Mucosa of descending colon (tissue), 3 donors: Measurements from ENCODE around the gene FTH1. TPM values are rescaled to one million over a fixed set of nuclear protein-coding genes. Genes with fewer than 3 reads are reported as not detected.

Experiments
- ATAC-seq: fragments of 200-7000 bp; cut with Tn5 transposase; one replicate; pipeline ENCODE4 v1.9.1; 2020; ENCODE audit warnings: mild to moderate bottlenecking, moderate library complexity
- DNase-seq, 3 donors: peaks; one replicate each; pipeline ENCODE4 v3.0.0-alpha.2; 2020
- H3K36me3 ChIP-seq: fragments of 200-600 bp; one replicate; pipeline ENCODE4 v1.8.0; 2021; ENCODE audit warnings: low read depth, mild to moderate bottlenecking
- H3K4me1 ChIP-seq: fragments of 200-600 bp; one replicate; pipeline ENCODE4 v1.8.0; 2021; ENCODE audit warnings: low read depth, mild to moderate bottlenecking
- H3K4me3 ChIP-seq: fragments of 200-600 bp; one replicate; pipeline ENCODE4 v1.8.0; 2021; ENCODE audit warnings: mild to moderate bottlenecking
- H3K9me3 ChIP-seq: fragments of 200-600 bp; one replicate; pipeline ENCODE4 v1.8.0; 2021; ENCODE audit warnings: mild to moderate bottlenecking
- intact Hi-C, 2 donors: fragments of 100-400 bp; cut with DNase I in 1 of 2; cut with micrococcal nuclease in 1 of 2; formaldehyde crosslinking; loops; one replicate each; pipeline versions ENCODE4 v1.11.0 to v1.11.1; 2022; cut with DNase I, micrococcal nuclease
- long read RNA-seq, 2 donors: library from polyadenylated mRNA; unstranded; transcript quantifications; one replicate each; pipeline ENCODE4 v2.0.0, GENCODE V29; 2019 to 2021
- total RNA-seq, 3 donors: library from RNA; stranded (reverse); fragmentation: NEBNext Ultra II Directional in 2 of 3; extraction: Animal tissue kit (Norgen Biotek cat#: 25700) in 2 of 3; gene quantifications; one replicate each; pipeline versions ENCODE4 v1.2.1 to v1.2.4, GENCODE V29; 2021 to 2023
- TF ChIP-seq, protein P1 (sequence below): fragments of 200-600 bp; IDR thresholded peaks from one replicate; pipeline ENCODE4 v1.8.0; 2022; ENCODE audit warnings: antibody characterized with exemption, mild to moderate bottlenecking
- donor health status: DM: no; HTN: no; CAD: no; lungs with moderate emphysema.
- donor health status: DM: no; HTN: no; CAD: no.
- donor health status: DM: no; HTN: yes; CAD: no.

The FTH1 gene
- 1,000 to 10,000 TPM; 3,081 to 6,795 (median 5,370) TPM for total RNA-seq
- long read RNA-seq, donor 1, transcript FTH1-201 (4 exons, 1,229 nt) = major isoform, 2,801 of 2,864 reads
- long read RNA-seq, donor 1, transcript FTH1-211 (3 exons, 788 nt) = minor isoform, 7 of 2,864 reads
- long read RNA-seq, donor 1, partial matches to known transcripts = 37 of 2,864 reads
- long read RNA-seq, donor 1, other reads (novel, unspliced or antisense) = 12 of 2,864 reads
- long read RNA-seq, donor 2, transcript FTH1-208 (4 exons, 912 nt) = minor isoform, 9 of 12,343 reads
- long read RNA-seq, donor 2, transcript FTH1-210 (4 exons, 983 nt) = minor isoform, 30 of 12,343 reads
- long read RNA-seq, donor 2, transcript FTH1-211 (3 exons, 788 nt) = minor isoform, 32 of 12,343 reads
- long read RNA-seq, donor 2, transcript FTH1-201 (4 exons, 1,229 nt) = major isoform, 12,171 of 12,343 reads
- long read RNA-seq, donor 2, partial matches to known transcripts = 43 of 12,343 reads
- long read RNA-seq, donor 2, other reads (novel, unspliced or antisense) = 52 of 12,343 reads

- TF ChIP-seq, protein P1, sequence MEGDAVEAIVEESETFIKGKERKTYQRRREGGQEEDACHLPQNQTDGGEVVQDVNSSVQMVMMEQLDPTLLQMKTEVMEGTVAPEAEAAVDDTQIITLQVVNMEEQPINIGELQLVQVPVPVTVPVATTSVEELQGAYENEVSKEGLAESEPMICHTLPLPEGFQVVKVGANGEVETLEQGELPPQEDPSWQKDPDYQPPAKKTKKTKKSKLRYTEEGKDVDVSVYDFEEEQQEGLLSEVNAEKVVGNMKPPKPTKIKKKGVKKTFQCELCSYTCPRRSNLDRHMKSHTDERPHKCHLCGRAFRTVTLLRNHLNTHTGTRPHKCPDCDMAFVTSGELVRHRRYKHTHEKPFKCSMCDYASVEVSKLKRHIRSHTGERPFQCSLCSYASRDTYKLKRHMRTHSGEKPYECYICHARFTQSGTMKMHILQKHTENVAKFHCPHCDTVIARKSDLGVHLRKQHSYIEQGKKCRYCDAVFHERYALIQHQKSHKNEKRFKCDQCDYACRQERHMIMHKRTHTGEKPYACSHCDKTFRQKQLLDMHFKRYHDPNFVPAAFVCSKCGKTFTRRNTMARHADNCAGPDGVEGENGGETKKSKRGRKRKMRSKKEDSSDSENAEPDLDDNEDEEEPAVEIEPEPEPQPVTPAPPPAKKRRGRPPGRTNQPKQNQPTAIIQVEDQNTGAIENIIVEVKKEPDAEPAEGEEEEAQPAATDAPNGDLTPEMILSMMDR = no peak
- Histone ChIP-seq H3K4me1 (peaks cover 44% of the 10 kb centered on the region), H3K36me3 (no peaks in the 10 kb centered on the region), H3K9me3 (no peaks in the 10 kb centered on the region), H3K4me3 (peak within 1 kb of the TSS; percentile 75)
- intact Hi-C loops = loop anchor here in 1 of 2 donors (5.0 kb wide), 1 partner anchor 80 kb away; no protein-coding TSS in a partner anchor
- DNase-seq = peak; percentile 95 to 96 (median 96)
- peak; percentile 83 for ATAC-seq
These were observed at the start of gene FTH1 for GRCh38 chr11:61967116-61967923. Gene FTH1, minus strand, starts transcription at chr11:61967634. Its CDS starts 209 bp downstream, at chr11:61967425.

DNA sequence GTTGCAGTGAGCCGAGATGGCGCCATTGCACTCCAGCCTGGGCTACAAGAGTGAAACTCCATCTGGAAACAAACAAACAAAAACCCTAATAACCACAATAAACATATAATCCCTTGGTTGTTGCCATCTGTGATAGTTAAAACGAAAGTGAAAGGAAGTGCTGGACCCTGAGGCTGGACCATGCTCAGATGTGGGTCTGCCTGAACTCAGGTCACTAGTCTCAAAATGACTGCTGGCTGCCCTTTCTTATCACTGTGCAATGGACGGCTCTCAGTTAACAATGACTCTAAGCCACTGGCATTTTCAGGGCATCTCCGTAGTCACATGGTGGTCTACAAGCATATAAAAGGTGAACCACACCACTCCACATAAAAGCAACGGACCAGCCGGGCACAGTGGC, 48.2 kb upstream of the FTH1 start:
- TF ChIP-seq, protein P1 = no peak
- H3K4me3 ChIP-seq = no peak overlapping the region
- H3K9me3 ChIP-seq = peaks cover under 1% of the 10 kb centered on the region
- ATAC-seq = no peak
- no peaks in the 10 kb centered on the region for H3K36me3 ChIP-seq
- peaks cover 4% of the 10 kb centered on the region for H3K4me1 ChIP-seq
- DNase-seq = no peak
- intact Hi-C loops = no loop called here

DNA sequence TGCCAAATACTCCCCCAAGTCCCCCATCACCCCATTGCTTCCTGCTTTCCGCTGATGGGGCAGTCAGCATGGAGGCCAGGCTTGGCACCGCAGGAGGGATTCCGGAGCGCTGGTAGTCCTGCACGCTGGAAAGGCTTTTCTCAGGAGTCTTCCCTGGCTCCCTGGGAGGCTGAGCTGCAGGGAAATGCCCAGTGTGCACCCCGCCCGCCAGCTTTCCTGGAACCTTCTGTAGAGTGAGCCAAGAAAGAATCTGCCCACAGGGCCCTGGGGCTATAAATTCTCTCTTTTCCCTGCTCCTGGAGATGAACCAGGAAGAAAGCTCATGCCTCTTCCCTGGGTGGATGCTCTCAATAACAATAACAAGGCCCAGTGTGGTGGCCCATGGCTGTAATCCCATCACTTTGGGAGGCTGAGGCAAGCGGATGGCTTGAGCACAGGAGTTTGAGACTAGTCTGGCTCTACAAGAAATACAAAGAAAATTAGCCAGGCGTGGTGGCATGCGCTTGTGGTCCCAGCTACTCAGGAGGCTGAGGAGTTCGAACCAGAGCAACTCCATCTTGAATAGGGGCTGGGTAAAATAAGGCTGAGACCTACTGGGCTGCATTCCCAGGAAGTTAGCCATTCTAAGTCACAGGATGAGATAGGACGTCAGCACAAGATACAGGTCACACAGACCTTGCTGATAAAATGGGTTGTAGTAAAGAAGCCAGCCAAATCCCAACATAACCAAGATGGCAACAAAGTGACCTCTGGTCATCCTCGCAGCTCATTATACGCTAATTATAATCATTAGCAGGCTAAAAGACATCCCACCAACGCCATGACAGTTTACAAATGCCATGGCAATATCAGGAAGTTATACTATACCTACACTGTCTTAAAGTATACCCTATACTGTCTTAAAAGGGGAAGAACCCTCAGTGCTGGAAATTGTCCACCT, 46.4 kb upstream of the FTH1 start:
- Histone ChIP-seq H3K9me3 (no peaks in the 10 kb centered on the region), H3K4me3 (no peak overlapping the region), H3K4me1 (peaks cover 4% of the 10 kb centered on the region), H3K36me3 (no peaks in the 10 kb centered on the region)
- DNase-seq (peak; percentile 55 to 74 (median 58)), ATAC-seq (peak; percentile 88)
- intact Hi-C loops = no loop called here
- TF ChIP-seq, protein P1 = no peak

GRCh38 chr11:62012832-62013461, 45.5 kb upstream of the FTH1 start:
- no peak for DNase-seq
- ATAC-seq = peak; percentile 77
- TF ChIP-seq, protein P1 = no peak

More at GRCh38 chr11:62012832-62013461, 45.5 kb upstream of the FTH1 start:
- Histone ChIP-seq H3K36me3 (no peaks in the 10 kb centered on the region), H3K9me3 (no peaks in the 10 kb centered on the region), H3K4me1 (peaks cover 4% of the 10 kb centered on the region), H3K4me3 (no peak overlapping the region)
- intact Hi-C loops = no loop called here
